Endothelial cell of umbilical vein (primary cell): ENCODE results near the gene BRINP2.

Experiments
- EZH2 ChIP-seq: IDR thresholded peaks from 2 replicates; pipeline ENCODE4 v1.6.1; 2012; ENCODE audit warnings: borderline replicate concordance, low read depth, mild to moderate bottlenecking, moderate library complexity, low read length, inconsistent platforms; ENCODE audit not compliant: severe bottlenecking
- FOS ChIP-seq: IDR thresholded peaks from 2 replicates; pipeline ENCODE4 v1.6.1; 2011; ENCODE audit warnings: mild to moderate bottlenecking, low read length, moderate library complexity, borderline replicate concordance; ENCODE audit not compliant: insufficient read depth
- MYC ChIP-seq: IDR thresholded peaks from one replicate; pipeline ENCODE4 v1.6.1; 2011; ENCODE audit warnings: mild to moderate bottlenecking, low read depth, low read length
- POLR2A ChIP-seq: IDR thresholded peaks from 2 replicates; pipeline ENCODE4 v1.6.1; 2012; ENCODE audit warnings: low read depth, mild to moderate bottlenecking, control low read depth, low read length
- POLR2AphosphoS5 ChIP-seq: IDR thresholded peaks from 2 replicates; pipeline ENCODE4 v1.6.1; 2012; ENCODE audit warnings: low read depth, mild to moderate bottlenecking, control low read depth, low read length, moderate library complexity; ENCODE audit not compliant: insufficient read depth
- TF ChIP-seq, protein P1 (sequence below), 2 donors: IDR thresholded peaks; 1 replicate in 1 of 2; 2 replicates in 1 of 2; pipeline ENCODE4 v1.5.1; 2011; ENCODE audit warnings: low read length in 2 of 2, mild to moderate bottlenecking in 2 of 2, moderate library complexity in 2 of 2, control low read depth in 1 of 2, inconsistent platforms in 1 of 2, low read depth in 1 of 2; ENCODE audit not compliant: insufficient read depth in 1 of 2; ENCODE audit errors: extremely low read depth in 1 of 2
- TF ChIP-seq, protein P2 (sequence below): IDR thresholded peaks from 2 replicates; pipeline ENCODE4 v1.6.1; 2011; ENCODE audit not compliant: insufficient read depth, insufficient read length

DNA sequence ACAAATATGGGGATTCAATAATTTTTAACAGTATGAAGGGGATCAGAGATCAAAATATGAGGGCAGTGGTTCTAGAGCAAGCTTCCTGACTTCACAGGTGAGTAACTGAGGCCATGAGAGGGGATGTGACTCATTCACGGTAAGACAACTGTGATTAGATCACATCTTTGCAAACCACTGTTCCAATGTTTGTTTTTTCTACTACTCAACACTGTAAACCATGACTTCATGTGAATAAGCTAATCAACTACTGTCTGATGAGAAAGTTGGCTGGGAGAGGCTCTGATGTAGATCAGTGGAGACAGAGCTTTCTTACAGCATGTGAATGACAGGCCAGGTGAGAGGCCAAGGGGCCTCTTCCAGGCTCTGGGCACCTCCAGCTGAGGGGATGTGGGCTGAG lies 84.7 kb downstream of the BRINP2 start:
- TF ChIP-seq POLR2A (no peak), EZH2 (no peak), POLR2AphosphoS5 (no peak), FOS (peak; percentile 9), MYC (no peak)
- TF ChIP-seq, protein P1, sequence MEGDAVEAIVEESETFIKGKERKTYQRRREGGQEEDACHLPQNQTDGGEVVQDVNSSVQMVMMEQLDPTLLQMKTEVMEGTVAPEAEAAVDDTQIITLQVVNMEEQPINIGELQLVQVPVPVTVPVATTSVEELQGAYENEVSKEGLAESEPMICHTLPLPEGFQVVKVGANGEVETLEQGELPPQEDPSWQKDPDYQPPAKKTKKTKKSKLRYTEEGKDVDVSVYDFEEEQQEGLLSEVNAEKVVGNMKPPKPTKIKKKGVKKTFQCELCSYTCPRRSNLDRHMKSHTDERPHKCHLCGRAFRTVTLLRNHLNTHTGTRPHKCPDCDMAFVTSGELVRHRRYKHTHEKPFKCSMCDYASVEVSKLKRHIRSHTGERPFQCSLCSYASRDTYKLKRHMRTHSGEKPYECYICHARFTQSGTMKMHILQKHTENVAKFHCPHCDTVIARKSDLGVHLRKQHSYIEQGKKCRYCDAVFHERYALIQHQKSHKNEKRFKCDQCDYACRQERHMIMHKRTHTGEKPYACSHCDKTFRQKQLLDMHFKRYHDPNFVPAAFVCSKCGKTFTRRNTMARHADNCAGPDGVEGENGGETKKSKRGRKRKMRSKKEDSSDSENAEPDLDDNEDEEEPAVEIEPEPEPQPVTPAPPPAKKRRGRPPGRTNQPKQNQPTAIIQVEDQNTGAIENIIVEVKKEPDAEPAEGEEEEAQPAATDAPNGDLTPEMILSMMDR (IDR thresholded peaks at IDR 0.05; ENCODE audit: extremely low read depth in 1 of 2, insufficient read depth in 1 of 2, low read depth in 1 of 2, low read length in 2 of 2) = no peak
- TF ChIP-seq, protein P2, sequence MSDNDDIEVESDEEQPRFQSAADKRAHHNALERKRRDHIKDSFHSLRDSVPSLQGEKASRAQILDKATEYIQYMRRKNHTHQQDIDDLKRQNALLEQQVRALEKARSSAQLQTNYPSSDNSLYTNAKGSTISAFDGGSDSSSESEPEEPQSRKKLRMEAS = no peak
